GM23338 (cell line): ENCODE data around the gene WFDC13. TPM values are rescaled to one million over a fixed set of nuclear protein-coding genes. Genes with fewer than 3 reads are reported as not detected.
"Not testable (repeated sequence)": the region's sequence is repeated elsewhere in the genome, so short reads cannot be mapped to it uniquely, and the experiment has no call there.

Source experiments
- ATAC-seq: fragments of 200-7000 bp; cut with Tn5 transposase; 3 replicates; pipeline ENCODE4 v1.9.1; 2020
- DNase-seq: peaks from one replicate; pipeline ENCODE4 v3.0.0-alpha.2; 2015; ENCODE audit warnings: low spot score
- H2AFZ ChIP-seq: fragments of 200-600 bp; sonication (generic); 2 replicates; pipeline ENCODE4 v1.8.0; 2016; ENCODE audit warnings: antibody characterized with exemption, mild to moderate bottlenecking, moderate library complexity
- H3F3A ChIP-seq: fragments of 200-600 bp; sonication (generic); replicated peaks from 2 replicates; pipeline ENCODE4 v1.8.0; 2017; ENCODE audit warnings: antibody characterized with exemption, mixed run types, low read depth
- H3K27ac ChIP-seq: fragments of 200-600 bp; sonication (generic); 2 replicates; pipeline ENCODE4 v1.6.1; 2016; ENCODE audit warnings: low read depth
- H3K27me3 ChIP-seq: fragments of 200-600 bp; sonication (generic); 2 replicates; pipeline ENCODE4 v1.8.0; 2016; ENCODE audit warnings: mild to moderate bottlenecking, mixed run types, moderate library complexity; ENCODE audit not compliant: insufficient read depth
- H3K36me3 ChIP-seq: fragments of 200-600 bp; sonication (generic); 2 replicates; pipeline ENCODE4 v1.8.0; 2016; ENCODE audit warnings: mild to moderate bottlenecking; ENCODE audit not compliant: insufficient read depth
- H3K4me1 ChIP-seq: fragments of 200-600 bp; sonication (generic); 2 replicates; pipeline ENCODE4 v1.8.0; 2016; ENCODE audit warnings: mild to moderate bottlenecking, moderate library complexity; ENCODE audit not compliant: insufficient read depth
- H3K4me2 ChIP-seq: fragments of 200-600 bp; sonication (generic); 2 replicates; pipeline ENCODE4 v1.7.1; 2017; ENCODE audit warnings: mixed run types
- H3K4me3 ChIP-seq: fragments of 200-600 bp; sonication (generic); 2 replicates; pipeline ENCODE4 v1.6.1; 2016; ENCODE audit warnings: mixed run types
- H3K79me2 ChIP-seq: fragments of 200-600 bp; sonication (generic); replicated peaks from 2 replicates; pipeline ENCODE4 v1.8.0; 2017; ENCODE audit warnings: mild to moderate bottlenecking; ENCODE audit not compliant: insufficient read depth
- H3K9me2 ChIP-seq: fragments of 200-600 bp; sonication (generic); 2 replicates; pipeline ENCODE4 v1.8.0; 2017; ENCODE audit not compliant: insufficient read depth
- H4K20me1 ChIP-seq: fragments of 200-600 bp; sonication (generic); replicated peaks from 2 replicates; pipeline ENCODE4 v1.8.0; 2017; ENCODE audit warnings: mild to moderate bottlenecking; ENCODE audit not compliant: insufficient read depth
- H3K27ac Mint-ChIP-seq: 2 replicates; pipeline ENCODE4 v1.8.0; 2020; ENCODE audit warnings: inconsistent platforms, mild to moderate bottlenecking, moderate library complexity, mixed read lengths
- H3K27me3 Mint-ChIP-seq: 3 replicates; pipeline ENCODE4 v1.8.0; 2022; ENCODE audit warnings: low read depth, mild to moderate bottlenecking, moderate library complexity, mixed read lengths, inconsistent platforms; ENCODE audit not compliant: insufficient read depth, poor library complexity
- H3K36me3 Mint-ChIP-seq: 3 replicates; pipeline ENCODE4 v1.8.0; 2021; ENCODE audit warnings: low read depth, mild to moderate bottlenecking, inconsistent platforms, moderate library complexity, mixed read lengths
- H3K4me1 Mint-ChIP-seq: 3 replicates; pipeline ENCODE4 v1.8.0; 2020; ENCODE audit warnings: mild to moderate bottlenecking, inconsistent platforms, mixed read lengths
- H3K4me3 Mint-ChIP-seq: 3 replicates; pipeline ENCODE4 v1.8.0; 2021; ENCODE audit warnings: moderate library complexity, mild to moderate bottlenecking, inconsistent platforms, mixed read lengths
- H3K9me3 Mint-ChIP-seq: 3 replicates; pipeline ENCODE4 v1.8.0; 2020; ENCODE audit warnings: moderate library complexity, mild to moderate bottlenecking, inconsistent platforms, mixed read lengths
- STAT1 ChIP-seq: IDR thresholded peaks from one replicate; pipeline ENCODE4 v1.6.1; 2016; ENCODE audit warnings: antibody characterized with exemption; ENCODE audit not compliant: unreplicated experiment
- ZNF331 ChIP-seq: fragments of 250-450 bp; sonication (Bioruptor Pico); IDR thresholded peaks from 2 replicates; pipeline ENCODE4 v1.5.0; 2020; ENCODE audit warnings: low read depth, mild to moderate bottlenecking, moderate library complexity
- polyA plus RNA-seq: library from polyadenylated mRNA; unstranded; fragments of >200 nt; fragmentation: Nextera tagmentation; extraction: Ambion mirVana; gene quantifications from 2 replicates; pipeline ENCODE4 v1.2.1, GENCODE V29; 2016
- total RNA-seq: library from RNA; depleted of rRNA; stranded (reverse); fragments of >200 nt; shearing (Covaris generic); gene quantifications from 2 replicates; pipeline ENCODE4 v1.2.3, GENCODE V29; 2014
- TF ChIP-seq, protein P1 (sequence below): fragments of 250-450 bp; sonication (Bioruptor Pico); IDR thresholded peaks from 2 replicates; pipeline ENCODE4 v1.5.0; 2020; ENCODE audit warnings: mild to moderate bottlenecking, moderate library complexity
- TF ChIP-seq, protein P2 (sequence below): IDR thresholded peaks from 2 replicates; pipeline ENCODE4 v1.6.1; 2016; ENCODE audit warnings: antibody characterized with exemption

WFDC13 gene
- total and polyA plus RNA-seq, 2 experiments from 2014 or later: not detected

DNA sequence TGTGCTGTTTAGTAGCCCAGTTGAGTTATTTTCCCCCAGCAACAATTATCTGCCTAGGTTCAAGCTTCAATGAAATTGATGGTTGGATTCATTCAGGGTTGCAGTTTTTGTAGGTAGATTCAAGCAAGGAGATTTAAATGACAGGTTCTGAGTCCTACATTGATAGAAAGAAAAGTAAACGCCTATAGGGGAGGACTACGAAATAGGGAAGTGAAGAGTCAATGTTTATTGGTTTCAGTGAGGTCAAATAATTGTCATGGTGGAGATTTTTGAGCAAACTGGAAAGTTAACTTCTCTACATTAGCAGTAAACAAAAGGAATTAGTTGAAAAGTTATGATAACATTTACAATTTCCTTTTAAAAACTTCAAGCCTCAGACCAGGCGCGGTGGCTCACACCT, 734 bp upstream of the WFDC13 start (continued):
- TF ChIP-seq, protein P1, sequence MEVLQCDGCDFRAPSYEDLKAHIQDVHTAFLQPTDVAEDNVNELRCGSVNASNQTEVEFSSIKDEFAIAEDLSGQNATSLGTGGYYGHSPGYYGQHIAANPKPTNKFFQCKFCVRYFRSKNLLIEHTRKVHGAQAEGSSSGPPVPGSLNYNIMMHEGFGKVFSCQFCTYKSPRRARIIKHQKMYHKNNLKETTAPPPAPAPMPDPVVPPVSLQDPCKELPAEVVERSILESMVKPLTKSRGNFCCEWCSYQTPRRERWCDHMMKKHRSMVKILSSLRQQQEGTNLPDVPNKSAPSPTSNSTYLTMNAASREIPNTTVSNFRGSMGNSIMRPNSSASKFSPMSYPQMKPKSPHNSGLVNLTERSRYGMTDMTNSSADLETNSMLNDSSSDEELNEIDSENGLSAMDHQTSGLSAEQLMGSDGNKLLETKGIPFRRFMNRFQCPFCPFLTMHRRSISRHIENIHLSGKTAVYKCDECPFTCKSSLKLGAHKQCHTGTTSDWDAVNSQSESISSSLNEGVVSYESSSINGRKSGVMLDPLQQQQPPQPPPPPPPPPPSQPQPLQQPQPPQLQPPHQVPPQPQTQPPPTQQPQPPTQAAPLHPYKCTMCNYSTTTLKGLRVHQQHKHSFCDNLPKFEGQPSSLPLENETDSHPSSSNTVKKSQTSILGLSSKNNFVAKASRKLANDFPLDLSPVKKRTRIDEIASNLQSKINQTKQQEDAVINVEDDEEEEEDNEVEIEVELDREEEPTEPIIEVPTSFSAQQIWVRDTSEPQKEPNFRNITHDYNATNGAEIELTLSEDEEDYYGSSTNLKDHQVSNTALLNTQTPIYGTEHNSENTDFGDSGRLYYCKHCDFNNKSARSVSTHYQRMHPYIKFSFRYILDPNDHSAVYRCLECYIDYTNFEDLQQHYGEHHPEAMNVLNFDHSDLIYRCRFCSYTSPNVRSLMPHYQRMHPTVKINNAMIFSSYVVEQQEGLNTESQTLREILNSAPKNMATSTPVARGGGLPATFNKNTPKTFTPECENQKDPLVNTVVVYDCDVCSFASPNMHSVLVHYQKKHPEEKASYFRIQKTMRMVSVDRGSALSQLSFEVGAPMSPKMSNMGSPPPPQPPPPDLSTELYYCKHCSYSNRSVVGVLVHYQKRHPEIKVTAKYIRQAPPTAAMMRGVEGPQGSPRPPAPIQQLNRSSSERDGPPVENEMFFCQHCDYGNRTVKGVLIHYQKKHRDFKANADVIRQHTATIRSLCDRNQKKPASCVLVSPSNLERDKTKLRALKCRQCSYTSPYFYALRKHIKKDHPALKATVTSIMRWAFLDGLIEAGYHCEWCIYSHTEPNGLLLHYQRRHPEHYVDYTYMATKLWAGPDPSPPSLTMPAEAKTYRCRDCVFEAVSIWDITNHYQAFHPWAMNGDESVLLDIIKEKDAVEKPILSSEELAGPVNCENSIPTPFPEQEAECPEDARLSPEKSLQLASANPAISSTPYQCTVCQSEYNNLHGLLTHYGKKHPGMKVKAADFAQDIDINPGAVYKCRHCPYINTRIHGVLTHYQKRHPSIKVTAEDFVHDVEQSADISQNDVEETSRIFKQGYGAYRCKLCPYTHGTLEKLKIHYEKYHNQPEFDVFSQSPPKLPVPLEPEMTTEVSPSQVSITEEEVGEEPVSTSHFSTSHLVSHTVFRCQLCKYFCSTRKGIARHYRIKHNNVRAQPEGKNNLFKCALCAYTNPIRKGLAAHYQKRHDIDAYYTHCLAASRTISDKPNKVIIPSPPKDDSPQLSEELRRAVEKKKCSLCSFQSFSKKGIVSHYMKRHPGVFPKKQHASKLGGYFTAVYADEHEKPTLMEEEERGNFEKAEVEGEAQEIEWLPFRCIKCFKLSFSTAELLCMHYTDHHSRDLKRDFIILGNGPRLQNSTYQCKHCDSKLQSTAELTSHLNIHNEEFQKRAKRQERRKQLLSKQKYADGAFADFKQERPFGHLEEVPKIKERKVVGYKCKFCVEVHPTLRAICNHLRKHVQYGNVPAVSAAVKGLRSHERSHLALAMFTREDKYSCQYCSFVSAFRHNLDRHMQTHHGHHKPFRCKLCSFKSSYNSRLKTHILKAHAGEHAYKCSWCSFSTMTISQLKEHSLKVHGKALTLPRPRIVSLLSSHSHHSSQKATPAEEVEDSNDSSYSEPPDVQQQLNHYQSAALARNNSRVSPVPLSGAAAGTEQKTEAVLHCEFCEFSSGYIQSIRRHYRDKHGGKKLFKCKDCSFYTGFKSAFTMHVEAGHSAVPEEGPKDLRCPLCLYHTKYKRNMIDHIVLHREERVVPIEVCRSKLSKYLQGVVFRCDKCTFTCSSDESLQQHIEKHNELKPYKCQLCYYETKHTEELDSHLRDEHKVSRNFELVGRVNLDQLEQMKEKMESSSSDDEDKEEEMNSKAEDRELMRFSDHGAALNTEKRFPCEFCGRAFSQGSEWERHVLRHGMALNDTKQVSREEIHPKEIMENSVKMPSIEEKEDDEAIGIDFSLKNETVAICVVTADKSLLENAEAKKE (CRISPR knock-in tag): no peak

DNA sequence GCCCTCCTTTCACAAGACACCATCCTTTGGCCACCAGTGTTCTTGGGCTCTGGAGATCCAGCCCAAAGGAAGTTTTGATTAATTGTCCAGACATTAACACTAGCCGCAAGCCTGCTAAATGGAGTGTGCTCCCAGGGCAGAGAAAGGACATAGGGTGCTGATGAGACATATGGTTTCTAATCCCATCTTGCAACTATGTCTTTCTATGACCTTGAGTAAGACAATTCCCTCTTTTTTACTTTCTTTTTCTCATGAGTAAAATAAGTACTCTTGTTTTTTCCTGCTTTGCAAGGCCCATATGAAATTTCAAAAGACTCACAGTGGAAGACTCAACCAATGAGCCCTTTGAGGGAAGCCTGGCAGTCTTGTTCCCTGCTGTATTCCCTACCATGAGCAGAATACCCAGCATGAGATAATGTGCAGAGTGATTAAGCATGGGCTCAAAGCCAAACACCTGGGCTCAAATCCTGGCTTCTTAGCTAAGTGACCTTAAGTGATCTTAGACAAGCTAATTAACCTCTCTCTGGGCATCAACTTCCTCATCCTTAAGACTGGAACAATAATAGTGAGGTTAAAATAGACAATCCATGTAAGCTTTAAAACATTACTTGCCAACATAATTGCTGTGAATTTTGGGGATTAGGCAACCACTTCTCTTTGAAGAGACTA, 3.3 kb downstream of the WFDC13 start, which contains the start of gene WFDC10B:
WFDC10B (minus strand) TSS at position 51 of the 669 bp plus-strand sequence. CDS start 19,027 bp downstream, outside the sequence.
- Histone ChIP-seq H3K4me3 (no peak within 1 kb of the TSS), H3F3A (no peaks in the 10 kb centered on the region), H3K79me2 (no peaks in the 10 kb centered on the region), H3K36me3 (no peaks in the 10 kb centered on the region), H3K4me1 (no peaks in the 10 kb centered on the region), H3K27me3 (no peaks in the 10 kb centered on the region), H3K27ac (no peak within 1 kb of the TSS), H4K20me1 (no peaks in the 10 kb centered on the region), H3K4me2 (no peak within 1 kb of the TSS), H3K9me2 (peaks cover 38% of the 10 kb centered on the region), H2AFZ (no peak within 1 kb of the TSS)
- no peak for DNase-seq
- Mint-ChIP-seq H3K36me3 (no peaks in the 10 kb centered on the region), H3K27ac (no peak within 1 kb of the TSS), H3K9me3 (no peaks in the 10 kb centered on the region), H3K4me1 (no peaks in the 10 kb centered on the region), H3K27me3 (peaks cover 7% of the 10 kb centered on the region), H3K4me3 (no peak within 1 kb of the TSS)
- no peak for TF ChIP-seq ZNF331 (CRISPR knock-in tag)
- TF ChIP-seq, protein P2, sequence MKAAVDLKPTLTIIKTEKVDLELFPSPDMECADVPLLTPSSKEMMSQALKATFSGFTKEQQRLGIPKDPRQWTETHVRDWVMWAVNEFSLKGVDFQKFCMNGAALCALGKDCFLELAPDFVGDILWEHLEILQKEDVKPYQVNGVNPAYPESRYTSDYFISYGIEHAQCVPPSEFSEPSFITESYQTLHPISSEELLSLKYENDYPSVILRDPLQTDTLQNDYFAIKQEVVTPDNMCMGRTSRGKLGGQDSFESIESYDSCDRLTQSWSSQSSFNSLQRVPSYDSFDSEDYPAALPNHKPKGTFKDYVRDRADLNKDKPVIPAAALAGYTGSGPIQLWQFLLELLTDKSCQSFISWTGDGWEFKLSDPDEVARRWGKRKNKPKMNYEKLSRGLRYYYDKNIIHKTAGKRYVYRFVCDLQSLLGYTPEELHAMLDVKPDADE: no peak
- TF ChIP-seq STAT1: no peak
- ATAC-seq: no peak

DNA sequence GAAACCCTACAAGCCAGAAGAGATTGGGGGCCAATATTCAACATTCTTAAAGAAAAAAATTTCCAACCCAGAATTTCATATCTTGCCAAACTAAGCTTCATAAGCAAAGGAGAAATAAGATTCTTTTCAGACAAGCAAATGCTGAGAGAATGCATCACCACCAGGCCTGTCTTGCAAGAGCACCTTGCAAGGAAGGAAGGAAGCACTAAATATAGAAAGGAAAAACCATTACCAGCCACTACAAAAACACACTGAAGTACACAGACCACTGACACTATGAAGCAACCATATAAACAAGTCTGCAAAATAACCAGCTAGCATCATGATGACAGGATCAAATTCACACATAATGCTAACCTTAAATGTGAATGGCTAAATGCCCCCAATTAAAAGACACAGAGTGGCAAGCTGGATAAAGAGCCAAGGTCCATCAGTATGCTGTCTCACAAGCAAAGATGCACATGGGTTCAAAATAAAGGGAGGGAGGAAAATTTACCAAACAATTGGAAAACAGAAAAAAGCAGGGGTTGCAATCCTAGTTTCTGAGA, 14.4 kb downstream of the WFDC13 start:
- H3K4me3 ChIP-seq, H3K27ac Mint-ChIP-seq: not testable (repeated sequence)

More for the DNA sequence above, 14.4 kb downstream of the WFDC13 start:
- H4K20me1 ChIP-seq, H3K27ac ChIP-seq, H3K4me1 Mint-ChIP-seq, H3K36me3 Mint-ChIP-seq, H3K79me2 ChIP-seq, H3K27me3 ChIP-seq, H3K36me3 ChIP-seq, DNase-seq, ATAC-seq, H2AFZ ChIP-seq, H3K4me3 Mint-ChIP-seq, H3K4me2 ChIP-seq, H3K9me2 ChIP-seq, H3F3A ChIP-seq, H3K4me1 ChIP-seq, H3K27me3 Mint-ChIP-seq: not testable (repeated sequence)
- peaks cover 12% of the 10 kb centered on the region; the same call in 2 of the 3 replicates for H3K9me3 Mint-ChIP-seq
